GM21526 (cell line): ENCODE data around the gene CBX5.
"Not testable (repeated sequence)": the region's sequence is repeated elsewhere in the genome, so short reads cannot be mapped to it uniquely, and the experiment has no call there.

Experiments
- ATAC-seq: cut with Tn5 transposase; IDR thresholded peaks from one replicate; pipeline ENCODE4 v1.9.1; 2021; ENCODE audit warnings: moderate library complexity; ENCODE audit not compliant: unreplicated experiment, low FRiP score

CBX5 gene

GRCh38 chr12:54272214-54272613, 7.7 kb downstream of the CBX5 start:
- no peak for ATAC-seq

GRCh38 chr12:54270345-54270744, 9.6 kb downstream of the CBX5 start:
- ATAC-seq: no peak

GRCh38 chr12:54266852-54267251, 13.1 kb downstream of the CBX5 start:
- ATAC-seq: no peak

- ATAC-seq: no peak
Observed at GRCh38 chr12:54265364-54265812, 14.5 kb downstream of the CBX5 start.

- no peak for ATAC-seq
Observed at GRCh38 chr12:54262403-54262925, 17.5 kb downstream of the CBX5 start.

- ATAC-seq: no peak
Observed at GRCh38 chr12:54261815-54262402, 18.0 kb downstream of the CBX5 start.

- ATAC-seq: no peak
Observed at GRCh38 chr12:54259194-54260011, 20.5 kb downstream of the CBX5 start.

- ATAC-seq: no peak
Observed at GRCh38 chr12:54258201-54258681, 21.7 kb downstream of the CBX5 start.

GRCh38 chr12:54257332-54257731, 22.6 kb downstream of the CBX5 start:
- no peak for ATAC-seq

GRCh38 chr12:54253240-54253639, 26.7 kb downstream of the CBX5 start:
- no peak for ATAC-seq

GRCh38 chr12:54251667-54252284, 28.1 kb downstream of the CBX5 start:
- no peak for ATAC-seq

GRCh38 chr12:54249489-54249888, 30.4 kb downstream of the CBX5 start:
- ATAC-seq: no peak

GRCh38 chr12:54246011-54246641, 33.8 kb downstream of the CBX5 start:
- ATAC-seq: no peak

- no peak for ATAC-seq
Observed at GRCh38 chr12:54240971-54241588, 38.8 kb downstream of the CBX5 start.

- no peak for ATAC-seq
Observed at GRCh38 chr12:54240129-54240528, 39.8 kb downstream of the CBX5 start.

GRCh38 chr12:54239620-54240019, 40.3 kb downstream of the CBX5 start:
- no peak for ATAC-seq

GRCh38 chr12:54238531-54238930, 41.4 kb downstream of the CBX5 start:
- no peak for ATAC-seq

GRCh38 chr12:54232790-54233189, 47.1 kb downstream of the CBX5 start:
- ATAC-seq: no peak

- ATAC-seq: not testable (repeated sequence)
Observed at GRCh38 chr12:54231269-54231668, 48.7 kb downstream of the CBX5 start.

GRCh38 chr12:54230555-54230954, 49.4 kb downstream of the CBX5 start:
- no peak for ATAC-seq
